GM21390 (cell line): ENCODE data around the gene SORCS2.

Experiments
- ATAC-seq: cut with Tn5 transposase; IDR thresholded peaks from one replicate; pipeline ENCODE4 v1.9.1; 2021; ENCODE audit not compliant: unreplicated experiment

The SORCS2 gene

DNA sequence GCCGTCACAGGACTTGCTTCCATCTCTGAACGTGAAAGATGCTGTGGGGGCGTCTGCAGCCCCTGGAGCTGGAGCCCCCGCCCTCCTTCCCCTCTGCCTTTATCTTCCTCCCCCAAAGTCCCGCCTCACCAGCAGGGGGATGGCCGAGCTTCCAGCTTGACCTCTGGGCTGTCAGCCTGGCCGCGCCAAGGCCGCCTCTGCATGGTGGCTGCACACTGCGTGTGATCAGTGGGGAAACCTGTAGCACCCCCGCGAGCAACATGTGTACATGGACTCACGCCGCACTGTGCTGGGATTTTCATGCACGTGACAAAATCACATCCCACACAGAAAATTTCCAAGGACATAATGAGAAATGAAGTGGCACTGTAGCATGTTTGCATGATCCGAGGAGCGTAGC, 268.9 kb downstream of the SORCS2 start:
- ATAC-seq: no peak

- no peak for ATAC-seq
Measured at GRCh38 chr4:7462509-7462971, 270.2 kb downstream of the SORCS2 start.

DNA sequence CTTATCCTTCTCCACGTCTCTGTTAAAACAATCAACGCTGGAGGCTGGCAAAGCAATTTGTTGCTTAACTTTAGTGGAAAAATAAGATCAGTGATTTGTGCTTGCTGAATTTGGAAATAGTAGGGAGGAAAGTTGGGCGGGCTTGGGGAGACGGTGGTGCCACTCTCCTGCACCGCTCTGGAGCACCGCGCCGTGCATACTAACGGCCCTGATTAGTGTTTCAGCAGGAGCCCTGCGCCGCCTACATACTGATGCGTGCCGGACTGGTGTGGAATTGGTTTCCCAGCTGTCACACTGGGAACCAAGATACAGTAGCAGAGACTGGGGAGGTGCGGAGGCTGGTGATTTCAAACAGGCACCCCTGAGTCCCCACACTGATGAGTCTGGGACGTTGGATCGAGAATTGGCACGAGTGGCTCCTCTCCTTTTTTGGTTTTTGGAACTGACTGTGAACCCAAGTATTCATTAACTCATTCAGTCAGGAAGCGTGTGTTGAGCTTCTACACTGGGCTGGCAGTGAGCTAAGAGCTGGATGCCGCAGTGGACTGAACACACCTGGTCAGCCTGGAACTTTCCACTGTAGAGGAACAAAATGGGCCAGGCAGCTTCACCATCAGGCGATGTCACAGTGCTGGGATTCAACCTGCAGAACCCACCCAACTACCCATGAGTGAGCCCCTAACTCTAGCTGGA, 271.4 kb downstream of the SORCS2 start:
- ATAC-seq: no peak

DNA sequence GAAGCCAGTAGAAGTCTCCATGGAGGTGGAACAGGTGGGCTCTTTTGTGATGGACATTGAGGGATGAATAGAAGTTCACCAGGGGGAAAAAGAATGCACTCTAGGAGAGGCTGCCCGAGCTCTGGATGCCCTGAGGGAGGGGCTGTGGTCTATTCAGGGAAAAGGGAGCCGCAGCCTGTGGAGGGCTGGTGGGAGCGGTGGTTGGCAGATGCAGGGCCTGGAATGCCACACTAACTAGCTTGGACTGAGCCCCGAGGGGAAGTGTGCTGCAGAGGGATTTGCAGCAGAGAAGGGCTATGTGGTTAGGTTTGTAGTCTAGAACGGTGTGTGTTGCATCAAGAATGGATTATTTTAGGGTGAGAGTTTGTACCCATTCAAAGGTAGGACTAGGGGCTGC, 271.9 kb downstream of the SORCS2 start:
- ATAC-seq: no peak

- ATAC-seq: no peak
Measured at GRCh38 chr4:7465017-7465416, 272.7 kb downstream of the SORCS2 start.

- no peak for ATAC-seq
Measured at GRCh38 chr4:7466215-7466614, 273.9 kb downstream of the SORCS2 start.

GRCh38 chr4:7466904-7467303, 274.6 kb downstream of the SORCS2 start:
- ATAC-seq: no peak

- no peak for ATAC-seq
Measured at GRCh38 chr4:7467471-7467870, 275.1 kb downstream of the SORCS2 start.

- no peak for ATAC-seq
Measured at GRCh38 chr4:7469023-7469422, 276.7 kb downstream of the SORCS2 start.

DNA sequence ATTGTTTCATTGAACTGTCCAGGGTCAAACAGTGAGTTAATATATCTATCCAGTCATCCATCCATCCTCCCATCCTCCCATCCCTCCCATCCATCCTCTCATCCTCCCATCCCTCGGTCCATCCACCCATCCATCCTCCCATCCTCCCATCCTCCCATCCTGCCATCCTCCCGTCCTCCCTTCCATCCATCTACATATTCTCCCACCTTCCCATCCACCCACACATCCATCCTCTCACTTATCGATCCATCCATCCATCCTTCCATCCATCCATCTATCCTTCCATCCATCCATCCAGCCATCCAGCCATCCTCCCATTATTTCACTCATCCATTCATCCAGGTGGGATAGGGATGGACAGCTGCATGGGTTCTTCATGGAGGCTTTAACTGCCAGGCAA, 277.8 kb downstream of the SORCS2 start:
- ATAC-seq: no peak

GRCh38 chr4:7470522-7471128, 278.3 kb downstream of the SORCS2 start:
- ATAC-seq: no peak

DNA sequence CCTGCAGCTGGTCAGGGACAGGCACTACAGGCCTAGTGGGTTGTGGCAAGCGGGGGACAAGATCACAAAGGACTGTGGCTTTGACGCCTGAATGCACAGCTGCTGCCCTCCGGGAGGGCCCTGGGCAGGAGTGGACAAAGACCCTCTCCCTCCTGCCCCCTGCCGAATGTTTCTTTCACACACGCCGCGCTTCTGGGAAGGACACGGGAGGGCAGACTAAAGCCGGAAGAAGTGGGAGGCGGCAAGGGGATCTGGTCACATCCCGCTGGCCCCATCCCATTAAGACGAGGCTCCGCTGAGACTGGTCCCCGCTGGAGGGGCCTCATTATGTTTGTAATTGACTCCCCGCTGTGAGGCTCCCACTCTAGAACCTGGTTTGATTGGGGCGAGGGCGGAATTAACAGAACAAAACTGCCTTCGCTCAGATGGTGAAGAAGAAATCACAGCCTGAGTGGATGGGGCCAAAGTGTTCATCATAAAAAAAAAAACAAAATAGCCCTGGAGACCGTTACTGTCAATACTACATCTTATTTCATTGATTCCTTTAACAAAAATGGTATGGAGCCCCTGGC, 280.2 kb downstream of the SORCS2 start:
- no peak for ATAC-seq

DNA sequence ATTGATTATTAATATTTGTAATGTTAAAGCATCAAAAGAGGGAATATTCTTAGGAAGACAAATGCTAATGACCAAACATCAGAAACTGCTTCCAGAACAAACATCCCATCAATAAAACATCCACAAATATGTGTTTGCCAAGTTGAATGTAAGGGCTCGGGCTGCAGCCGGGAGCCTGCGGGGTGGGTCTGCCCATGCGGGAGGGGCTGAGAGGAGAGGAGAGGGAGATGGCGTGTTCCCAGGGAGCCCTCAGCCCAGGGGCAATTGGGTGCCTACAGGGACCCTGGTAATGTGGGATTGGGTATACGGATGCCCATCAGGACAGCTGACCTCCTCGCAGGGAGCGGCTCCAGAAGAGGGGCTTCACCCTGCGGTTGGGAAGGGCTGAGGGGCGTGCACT, 280.7 kb downstream of the SORCS2 start:
- no peak for ATAC-seq

GRCh38 chr4:7474320-7474719, 282.0 kb downstream of the SORCS2 start:
- no peak for ATAC-seq

DNA sequence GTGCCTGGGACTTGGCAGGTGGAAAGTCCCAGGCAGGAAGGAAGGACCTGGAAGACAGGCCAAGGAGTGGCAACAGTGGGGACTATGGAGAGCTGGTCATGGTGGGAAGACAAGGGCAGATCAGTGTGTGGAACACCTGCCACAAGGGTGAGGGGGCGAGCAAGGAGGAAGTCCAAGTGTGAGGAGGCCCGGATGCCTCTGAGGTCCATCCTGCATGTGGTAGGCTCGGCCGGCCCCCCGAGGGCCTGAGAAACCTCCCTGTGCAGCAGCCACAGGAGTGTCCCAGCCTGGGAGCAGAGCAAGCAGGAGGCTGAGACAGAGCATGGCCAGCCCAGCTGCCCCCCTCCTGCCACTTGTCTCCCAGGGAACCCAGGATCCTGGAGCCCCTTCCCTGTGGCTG, 282.9 kb downstream of the SORCS2 start:
- no peak for ATAC-seq

DNA sequence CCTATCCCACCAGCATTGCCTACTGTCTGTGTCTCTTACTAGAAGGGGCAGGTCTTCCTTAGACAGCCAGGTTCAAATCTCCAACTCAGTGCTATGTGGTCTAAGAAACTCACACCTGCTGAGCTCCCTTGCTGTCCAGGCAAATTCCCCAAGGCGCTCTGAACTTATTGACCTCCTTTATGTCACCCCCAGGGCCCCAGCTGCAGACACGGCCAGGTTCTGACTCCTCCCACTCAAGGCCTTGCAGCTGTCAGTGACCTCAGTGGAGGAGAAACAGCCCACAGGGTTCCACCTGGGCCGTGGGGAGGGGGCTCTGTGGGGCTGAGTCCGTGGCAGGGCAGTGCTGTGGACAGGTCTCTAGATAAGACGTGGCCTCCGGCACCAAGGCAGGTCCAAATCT, 284.5 kb downstream of the SORCS2 start:
- no peak for ATAC-seq

DNA sequence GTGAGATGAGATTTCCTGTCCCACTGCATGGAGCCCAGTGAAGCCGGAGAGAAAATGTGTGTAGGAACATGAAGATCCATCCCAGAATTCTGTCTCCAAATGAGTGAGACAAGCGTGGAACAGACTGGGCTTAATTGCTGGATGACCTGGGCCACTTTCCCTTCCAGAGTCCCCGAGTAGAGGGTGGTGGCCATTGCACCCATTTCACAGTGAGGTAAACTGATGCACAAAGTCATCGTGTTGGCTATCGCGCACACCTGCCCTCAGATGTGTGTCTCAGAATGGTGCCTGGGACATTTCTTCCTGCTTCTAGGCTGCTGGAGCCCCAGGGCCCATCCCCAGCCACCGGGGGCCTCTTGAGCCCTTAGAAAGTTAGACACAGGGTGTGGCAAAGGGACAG, 285.4 kb downstream of the SORCS2 start:
- ATAC-seq: no peak

GRCh38 chr4:7478665-7479064, 286.3 kb downstream of the SORCS2 start:
- ATAC-seq: no peak

DNA sequence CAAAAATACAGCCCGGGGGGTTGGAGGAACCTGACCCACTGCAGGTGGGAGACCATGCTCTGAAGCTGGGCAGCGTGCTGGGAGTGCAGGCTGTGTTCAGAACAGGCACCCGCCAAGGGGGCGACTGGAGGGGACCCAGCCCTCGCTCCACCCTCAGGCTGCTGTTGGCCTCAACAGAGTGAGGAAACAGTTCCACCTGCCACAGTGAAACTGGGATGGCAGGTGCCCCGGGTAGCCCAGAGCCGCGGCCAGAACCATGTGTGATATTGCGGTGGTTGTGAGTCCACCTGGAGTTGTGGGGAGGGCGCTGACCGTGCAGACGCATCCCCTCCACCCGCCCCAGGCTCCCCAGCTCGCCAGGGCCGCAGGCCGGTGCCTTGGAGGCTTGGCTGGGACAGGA, 288.1 kb downstream of the SORCS2 start:
- ATAC-seq: no peak

DNA sequence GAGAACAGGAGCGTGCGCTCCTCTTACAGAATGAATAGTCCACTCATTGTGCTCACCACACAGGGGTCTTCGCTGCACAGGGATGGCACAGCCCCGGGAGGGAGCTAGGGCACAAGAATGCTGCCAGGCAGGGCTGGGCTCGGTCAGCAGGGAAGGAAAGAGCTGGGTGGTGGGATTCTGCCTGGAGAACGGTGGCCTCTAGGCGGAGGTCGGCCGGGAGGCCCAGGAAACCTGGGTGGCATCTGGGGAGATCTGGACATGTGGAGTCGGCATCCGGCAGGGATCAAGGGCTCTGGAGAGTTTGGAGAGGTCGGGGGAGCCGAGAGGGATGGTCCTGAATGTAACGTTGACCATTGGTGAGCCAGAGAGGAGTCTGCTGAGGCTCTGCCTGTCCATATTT, 288.9 kb downstream of the SORCS2 start:
- ATAC-seq: no peak

- no peak for ATAC-seq
Measured at GRCh38 chr4:7485096-7485495, 292.8 kb downstream of the SORCS2 start.

DNA sequence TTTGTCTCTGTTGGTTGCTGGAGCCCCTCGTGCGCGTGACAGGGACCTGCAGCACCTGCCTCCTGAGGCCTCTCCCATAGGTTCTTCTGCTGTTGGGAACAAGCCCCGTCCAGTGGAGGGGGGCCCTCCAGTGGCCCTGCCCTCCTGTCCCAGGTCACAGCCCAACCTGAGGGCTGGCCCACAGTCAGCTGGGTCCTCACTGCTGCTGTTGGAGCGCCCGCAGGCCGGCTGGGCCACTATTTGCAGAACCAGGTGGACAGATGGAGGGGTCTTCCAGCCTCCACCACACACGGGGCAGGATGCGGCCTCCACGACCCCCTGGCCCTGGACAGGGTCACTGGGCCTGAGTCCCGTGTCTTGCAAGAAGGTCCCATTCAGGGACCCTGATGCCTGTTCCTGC, 293.8 kb downstream of the SORCS2 start:
- no peak for ATAC-seq

DNA sequence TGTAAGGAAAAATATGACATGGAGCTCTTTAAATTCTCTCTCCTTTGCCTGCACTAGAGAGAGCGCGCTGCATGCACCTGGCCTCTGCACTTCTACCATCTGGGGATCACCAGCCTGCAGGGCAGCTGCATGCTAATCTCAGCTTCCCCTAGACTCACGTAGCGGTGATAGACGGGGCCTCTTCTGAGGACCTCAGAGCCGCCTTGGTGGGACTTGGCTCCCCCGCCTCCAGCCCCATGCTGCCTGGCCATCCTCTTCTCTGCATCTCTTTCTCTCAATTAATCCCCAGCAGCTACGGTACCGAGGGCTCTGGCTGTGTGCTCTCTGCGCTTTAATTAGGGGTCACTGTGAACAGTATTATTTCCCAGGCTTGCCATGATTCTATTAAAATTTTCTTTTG, 295.2 kb downstream of the SORCS2 start:
- ATAC-seq: no peak
